ENCODE results near the gene CMIP.

GRCh38 chr16:81500833-81501521 is 56.4 kb downstream of the CMIP start:
- TF ChIP-seq, protein P1, sequence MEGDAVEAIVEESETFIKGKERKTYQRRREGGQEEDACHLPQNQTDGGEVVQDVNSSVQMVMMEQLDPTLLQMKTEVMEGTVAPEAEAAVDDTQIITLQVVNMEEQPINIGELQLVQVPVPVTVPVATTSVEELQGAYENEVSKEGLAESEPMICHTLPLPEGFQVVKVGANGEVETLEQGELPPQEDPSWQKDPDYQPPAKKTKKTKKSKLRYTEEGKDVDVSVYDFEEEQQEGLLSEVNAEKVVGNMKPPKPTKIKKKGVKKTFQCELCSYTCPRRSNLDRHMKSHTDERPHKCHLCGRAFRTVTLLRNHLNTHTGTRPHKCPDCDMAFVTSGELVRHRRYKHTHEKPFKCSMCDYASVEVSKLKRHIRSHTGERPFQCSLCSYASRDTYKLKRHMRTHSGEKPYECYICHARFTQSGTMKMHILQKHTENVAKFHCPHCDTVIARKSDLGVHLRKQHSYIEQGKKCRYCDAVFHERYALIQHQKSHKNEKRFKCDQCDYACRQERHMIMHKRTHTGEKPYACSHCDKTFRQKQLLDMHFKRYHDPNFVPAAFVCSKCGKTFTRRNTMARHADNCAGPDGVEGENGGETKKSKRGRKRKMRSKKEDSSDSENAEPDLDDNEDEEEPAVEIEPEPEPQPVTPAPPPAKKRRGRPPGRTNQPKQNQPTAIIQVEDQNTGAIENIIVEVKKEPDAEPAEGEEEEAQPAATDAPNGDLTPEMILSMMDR (IDR thresholded peaks at IDR 0.05; ENCODE audit: insufficient read depth, low read length, poor library complexity, severe bottlenecking) = no peak
- TF ChIP-seq EZH2phosphoT487 (conservative IDR thresholded peaks at IDR 0.05; ENCODE audit: low read length) = no peak
